Measurements from ENCODE around the gene UBTF. TPM values are rescaled to one million over a fixed set of nuclear protein-coding genes. Genes with fewer than 3 reads are reported as not detected.
A peak's percentile ranks its signal among the peaks of the same experiment; 100 is the strongest.

The UBTF gene
- total and polyA plus RNA-seq, 9 of the 15 experiments (the other 6 are each of a cell fraction or from before 2014, with no cell fraction given) = 1.2 to 113 (median 83.6) TPM

GRCh38 chr17:44221084-44221861, 1.8 kb upstream of the UBTF start (continued):
- TF ChIP-seq THAP12 (CRISPR knock-in tag; IDR thresholded peaks at IDR 0.05) = peak; percentile 75
- 0 out of 2 replicates have a peak, but pooled peaks have one; percentile 52 for TF ChIP-seq ELF1 (tag; IDR thresholded peaks at IDR 0.05)
- no peak for TF ChIP-seq ZSCAN32 (CRISPR knock-in tag; IDR thresholded peaks at IDR 0.05)
- TF ChIP-seq DIDO1 (tag; IDR thresholded peaks at IDR 0.05; ENCODE audit: low read depth) = no peak
- TF ChIP-seq RB1 (IDR thresholded peaks at IDR 0.05; ENCODE audit: low read depth) = peak; percentile 24; the same call in 1 of the 2 replicates
- TF ChIP-seq BHLHE40 (IDR thresholded peaks at IDR 0.05; ENCODE audit: low read length) = no peak
- TF ChIP-seq PHF8 (IDR thresholded peaks at IDR 0.05; ENCODE audit: borderline replicate concordance, low read length) = peak; percentile 33; the same call in 1 of the 2 replicates
- TF ChIP-seq SUPT5H (IDR thresholded peaks at IDR 0.05) = peak; percentile 28
- peak; percentile 82 for TF ChIP-seq ZNF263 (CRISPR knock-in tag; IDR thresholded peaks at IDR 0.05; ENCODE audit: borderline replicate concordance)
- no peak for TF ChIP-seq ETV1 (tag; conservative IDR thresholded peaks at IDR 0.05; ENCODE audit: low read depth)
- peak; percentile 25; the same call in 1 of the 2 replicates for TF ChIP-seq TCF3 (CRISPR knock-in tag; IDR thresholded peaks at IDR 0.05)
- peak; percentile 70 for TF ChIP-seq ZNF740 (CRISPR knock-in tag; IDR thresholded peaks at IDR 0.05)
- peak in 1 of 2 experiments; percentile 81; a peak in 2 of 4 replicates for TF ChIP-seq ZNF740 (tag; IDR thresholded peaks at IDR 0.05)
- no peak for TF ChIP-seq ZNF212 (CRISPR knock-in tag; IDR thresholded peaks at IDR 0.05)
- TF ChIP-seq CREBBP (IDR thresholded peaks at IDR 0.05; ENCODE audit: low read depth, low read length) = no peak
- peak; percentile 42; the same call in 1 of the 2 replicates for TF ChIP-seq GABPA (tag; conservative IDR thresholded peaks at IDR 0.05; ENCODE audit: low read depth)
- no peak for TF ChIP-seq LARP7 (IDR thresholded peaks at IDR 0.05)
- TF ChIP-seq NR2F6 (CRISPR knock-in tag; IDR thresholded peaks at IDR 0.05) = no peak
- TF ChIP-seq MCM5 (IDR thresholded peaks at IDR 0.05; ENCODE audit: low read depth) = no peak
- TF ChIP-seq NKRF (IDR thresholded peaks at IDR 0.05; ENCODE audit: borderline replicate concordance) = no peak
- 0 out of 4 replicates have a peak, but pooled peaks of 1 of the 2 experiments have one; percentile 2 for TF ChIP-seq RAD21 (CRISPR knock-in tag; conservative IDR thresholded peaks at IDR 0.05 in 1 of 2, IDR thresholded peaks at IDR 0.05 in 1 of 2)
- 0 out of 2 replicates have a peak, but pooled peaks have one; percentile 65 for TF ChIP-seq ZBTB7A (IDR thresholded peaks at IDR 0.05; ENCODE audit: borderline replicate concordance, control insufficient read depth, low read depth, low read length)

Measured in K562 (cell line).